Neural progenitor cell (in vitro differentiated cells): ENCODE measurements around the gene LDHD. TPM values are rescaled to one million over a fixed set of nuclear protein-coding genes. Genes with fewer than 3 reads are reported as not detected.

Experiments
- DNase-seq: peaks from one replicate; pipeline ENCODE4 v3.0.0-alpha.2; 2016; ENCODE audit warnings: low spot score
- H2AFZ ChIP-seq: fragments of 200-600 bp; sonication (generic); replicated peaks from 2 replicates; pipeline ENCODE4 v1.6.1; 2016; ENCODE audit warnings: antibody characterized with exemption
- H3F3A ChIP-seq: fragments of 200-600 bp; sonication (generic); 2 replicates; pipeline ENCODE4 v1.6.1; 2016; ENCODE audit warnings: antibody characterized with exemption, low read depth
- H3K27ac ChIP-seq: fragments of 200-600 bp; sonication (generic); 2 replicates; pipeline ENCODE4 v1.5.1; 2016; ENCODE audit warnings: mild to moderate bottlenecking
- H3K27me3 ChIP-seq: fragments of 200-600 bp; sonication (generic); 2 replicates; pipeline ENCODE4 v1.6.1; 2016; ENCODE audit warnings: mild to moderate bottlenecking, moderate library complexity
- H3K36me3 ChIP-seq: fragments of 200-600 bp; sonication (generic); 2 replicates; pipeline ENCODE4 v1.5.1; 2016
- H3K4me1 ChIP-seq: fragments of 200-600 bp; sonication (generic); 2 replicates; pipeline ENCODE4 v1.6.1; 2016; ENCODE audit warnings: mixed run types
- H3K4me2 ChIP-seq: fragments of 200-600 bp; sonication (generic); 2 replicates; pipeline ENCODE4 v1.6.1; 2016
- H3K4me3 ChIP-seq: fragments of 200-600 bp; sonication (generic); 2 replicates; pipeline ENCODE4 v1.5.1; 2016
- H3K79me2 ChIP-seq: fragments of 200-600 bp; sonication (generic); 2 replicates; pipeline ENCODE4 v1.6.1; 2016; ENCODE audit warnings: low read depth
- H3K9ac ChIP-seq: fragments of 200-600 bp; sonication (generic); 2 replicates; pipeline ENCODE4 v1.6.1; 2016
- H3K9me3 ChIP-seq: fragments of 200-600 bp; sonication (generic); 2 replicates; pipeline ENCODE4 v1.5.1; 2016; ENCODE audit warnings: low read depth
- H4K20me1 ChIP-seq: fragments of 200-600 bp; sonication (generic); 2 replicates; pipeline ENCODE4 v1.6.1; 2016; ENCODE audit warnings: low read depth
- H3K27ac Mint-ChIP-seq: 3 replicates; pipeline ENCODE4 v1.8.0; 2021; ENCODE audit warnings: mixed read lengths
- H3K27me3 Mint-ChIP-seq: 2 replicates; pipeline ENCODE4 v1.8.0; 2022; ENCODE audit warnings: low read depth, mild to moderate bottlenecking, inconsistent platforms, moderate library complexity, mixed read lengths; ENCODE audit not compliant: insufficient read depth
- H3K36me3 Mint-ChIP-seq: 3 replicates; pipeline ENCODE4 v1.8.0; 2021; ENCODE audit warnings: mixed read lengths
- H3K4me1 Mint-ChIP-seq: 3 replicates; pipeline ENCODE4 v1.8.0; 2021; ENCODE audit warnings: mixed read lengths
- H3K4me3 Mint-ChIP-seq: 3 replicates; pipeline ENCODE4 v1.8.0; 2021; ENCODE audit warnings: mild to moderate bottlenecking, moderate library complexity, mixed read lengths
- H3K9me3 Mint-ChIP-seq: 3 replicates; pipeline ENCODE4 v1.8.0; 2020; ENCODE audit warnings: mixed read lengths
- CTCF ChIP-seq: fragments of 200-600 bp; sonication (generic); IDR thresholded peaks from 2 replicates; pipeline ENCODE4 v1.5.1; 2017; ENCODE audit warnings: antibody characterized with exemption, mild to moderate bottlenecking
- EZH2 ChIP-seq: fragments of 200-600 bp; sonication (generic); IDR thresholded peaks from 2 replicates; pipeline ENCODE4 v1.6.1; 2017; ENCODE audit warnings: antibody characterized with exemption, mild to moderate bottlenecking, moderate library complexity
- EZH2phosphoT487 ChIP-seq: fragments of 200-600 bp; sonication (generic); IDR thresholded peaks from 2 replicates; pipeline ENCODE4 v1.6.1; 2017; ENCODE audit warnings: antibody characterized with exemption
- total RNA-seq: library from RNA; depleted of rRNA; stranded (reverse); fragments of >200 nt; gene quantifications from 2 replicates; pipeline ENCODE4 v1.2.3, GENCODE V29; 2015; ENCODE audit warnings: low replicate concordance

The LDHD gene
- total RNA-seq, 1 donor from 2014 or later, result 0.60 TPM

DNA sequence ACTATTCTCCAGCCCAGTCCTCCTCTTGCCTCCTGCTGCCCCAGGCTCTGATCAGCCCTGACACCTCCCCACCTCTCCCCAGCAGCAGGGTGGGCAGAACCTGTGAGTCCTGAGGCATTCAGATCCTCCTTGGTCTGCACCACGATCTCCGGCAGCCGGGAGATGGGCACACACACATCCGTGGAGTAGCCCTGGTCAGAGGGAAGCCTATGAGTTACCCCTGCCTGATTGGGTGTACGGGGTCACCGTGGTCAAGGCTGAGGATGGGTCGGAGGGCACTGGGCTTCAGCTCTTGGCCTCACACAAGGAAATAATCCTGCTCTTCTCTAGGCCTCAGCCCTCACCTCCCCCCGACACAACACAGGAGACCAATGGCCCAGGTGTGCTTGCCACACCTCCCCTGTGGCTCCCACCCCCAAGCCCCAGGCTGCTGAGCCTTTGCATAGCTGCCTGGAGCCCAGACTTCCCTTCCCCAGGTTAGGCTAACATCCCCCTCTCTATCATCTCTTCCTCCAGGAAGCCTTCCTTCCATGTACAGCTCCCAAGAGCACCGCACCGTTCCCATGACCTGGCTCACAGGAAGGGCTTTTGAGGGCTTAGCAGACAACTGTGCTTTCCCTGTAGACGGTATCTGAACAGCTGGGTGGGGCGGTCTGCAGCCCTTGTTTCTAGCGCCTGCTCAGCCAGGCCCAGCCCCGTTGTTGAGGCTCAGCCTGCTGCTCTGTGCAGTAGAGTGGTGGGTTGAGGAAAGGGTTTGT lies 3.7 kb downstream of the LDHD start:
- H3K9me3 Mint-ChIP-seq, result no peaks in the 10 kb centered on the region
- DNase-seq, result no peak
- peak overlapping the region; percentile 31 for H3K4me3 Mint-ChIP-seq
- H3K36me3 Mint-ChIP-seq, result no peaks in the 10 kb centered on the region
- TF ChIP-seq EZH2 (no peak), CTCF (no peak), EZH2phosphoT487 (no peak)
- H3K4me1 Mint-ChIP-seq, result peaks cover 41% of the 10 kb centered on the region
- no peak overlapping the region for H3K9ac ChIP-seq
- H3K4me1 ChIP-seq, result peaks cover 20% of the 10 kb centered on the region
- H4K20me1 ChIP-seq, result peaks cover 22% of the 10 kb centered on the region
- peak overlapping the region; percentile 84 for H3K27ac Mint-ChIP-seq
- no peaks in the 10 kb centered on the region for H3K79me2 ChIP-seq
- no peak overlapping the region for H2AFZ ChIP-seq
- peaks cover 5% of the 10 kb centered on the region for H3K27me3 Mint-ChIP-seq
- peaks cover 37% of the 10 kb centered on the region for H3F3A ChIP-seq
- H3K27ac ChIP-seq, result no peak overlapping the region
- H3K9me3 ChIP-seq, result no peaks in the 10 kb centered on the region
- no peak overlapping the region for H3K4me3 ChIP-seq
- no peaks in the 10 kb centered on the region for H3K36me3 ChIP-seq
- H3K27me3 ChIP-seq, result no peaks in the 10 kb centered on the region
- no peak overlapping the region for H3K4me2 ChIP-seq

DNA sequence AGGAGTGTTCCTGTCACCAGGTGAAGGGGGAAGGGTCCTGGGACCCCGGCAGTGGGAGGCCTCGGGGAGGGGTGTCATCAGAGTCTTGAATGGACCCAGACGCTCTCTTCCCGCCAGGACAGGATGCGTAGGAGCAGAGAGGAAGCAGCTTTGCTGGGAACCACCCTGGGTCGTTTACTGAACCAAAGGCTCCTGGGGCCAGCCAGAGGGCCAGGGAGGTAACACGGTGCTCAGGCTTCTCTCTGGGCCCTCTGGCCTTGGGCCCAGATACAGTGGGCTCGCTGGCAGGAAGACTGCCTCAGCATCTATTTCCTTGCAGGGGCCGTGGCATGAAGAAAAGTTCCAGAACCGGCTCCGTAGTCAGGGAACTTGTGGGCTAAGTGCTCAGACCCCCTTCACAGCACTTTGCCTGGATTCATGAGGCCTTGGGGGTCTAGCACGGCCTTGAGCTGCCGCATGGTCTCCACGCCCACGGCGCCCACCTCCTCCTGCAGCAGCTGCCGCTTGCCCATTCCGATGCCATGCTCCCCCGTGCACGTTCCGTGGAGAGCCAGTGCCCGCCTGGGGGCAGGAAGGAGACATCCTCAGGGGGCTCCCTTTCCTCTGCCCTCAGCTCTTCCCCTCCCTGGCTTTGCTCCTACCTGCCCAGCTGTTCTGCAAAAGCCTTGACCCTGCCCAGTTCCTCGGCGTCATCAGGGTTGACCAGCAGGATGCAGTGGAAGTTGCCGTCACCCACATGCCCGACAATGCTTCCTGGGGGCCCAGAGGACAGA lies 4.4 kb downstream of the LDHD start:
- H3K36me3 ChIP-seq, result no peaks in the 10 kb centered on the region
- no peak for DNase-seq
- H3K9ac ChIP-seq, result no peak overlapping the region
- H3K4me1 Mint-ChIP-seq, result peaks cover 43% of the 10 kb centered on the region
- H3K27ac Mint-ChIP-seq, result peak overlapping the region; percentile 53
- H3K27ac ChIP-seq, result no peak overlapping the region
- no peaks in the 10 kb centered on the region for H3K27me3 ChIP-seq
- no peaks in the 10 kb centered on the region for H3K79me2 ChIP-seq
- H3K27me3 Mint-ChIP-seq, result peaks cover 5% of the 10 kb centered on the region
- no peak overlapping the region for H3K4me3 ChIP-seq
- no peak overlapping the region for H3K4me3 Mint-ChIP-seq
- no peak for TF ChIP-seq EZH2phosphoT487
- no peaks in the 10 kb centered on the region for H3K9me3 Mint-ChIP-seq
- no peaks in the 10 kb centered on the region for H3K9me3 ChIP-seq
- H3F3A ChIP-seq, result peaks cover 36% of the 10 kb centered on the region
- no peak overlapping the region for H2AFZ ChIP-seq
- H4K20me1 ChIP-seq, result peaks cover 22% of the 10 kb centered on the region
- H3K36me3 Mint-ChIP-seq, result no peaks in the 10 kb centered on the region
- no peak overlapping the region for H3K4me2 ChIP-seq
- H3K4me1 ChIP-seq, result peaks cover 20% of the 10 kb centered on the region

DNA sequence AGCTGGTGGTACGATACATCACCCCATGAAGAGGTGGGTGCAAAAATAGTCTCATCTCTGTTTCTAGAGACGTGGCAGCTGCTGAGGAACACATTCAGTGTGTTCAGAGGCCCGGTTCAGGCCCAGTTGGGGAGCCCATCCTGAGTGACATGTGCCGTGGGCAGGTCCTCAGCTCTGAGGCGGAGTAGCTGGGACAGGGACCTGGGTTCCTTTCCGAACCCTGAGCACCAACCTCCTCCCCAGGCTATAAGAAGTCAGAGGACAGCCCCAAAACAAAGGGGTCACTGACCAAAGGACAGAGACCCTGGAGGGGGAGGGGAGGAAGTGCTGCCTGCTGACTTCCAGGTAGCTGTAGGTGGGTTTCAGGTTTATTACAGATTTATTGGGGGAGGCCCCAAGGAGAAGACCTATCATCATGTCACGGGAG lies 5.1 kb downstream of the LDHD start:
- peaks cover 22% of the 10 kb centered on the region for H3K4me1 ChIP-seq
- no peak overlapping the region for H3K4me2 ChIP-seq
- no peak overlapping the region for H3K27ac ChIP-seq
- peaks cover 45% of the 10 kb centered on the region for H3K4me1 Mint-ChIP-seq
- peak overlapping the region; percentile 53 for H3K27ac Mint-ChIP-seq
- H3K9me3 Mint-ChIP-seq, result no peaks in the 10 kb centered on the region
- H3K79me2 ChIP-seq, result no peaks in the 10 kb centered on the region
- H3K27me3 Mint-ChIP-seq, result peaks cover 5% of the 10 kb centered on the region
- H3F3A ChIP-seq, result peaks cover 29% of the 10 kb centered on the region
- TF ChIP-seq EZH2phosphoT487 (no peak), EZH2 (no peak), CTCF (no peak)
- H3K36me3 ChIP-seq, result no peaks in the 10 kb centered on the region
- peaks cover 25% of the 10 kb centered on the region for H4K20me1 ChIP-seq
- H3K27me3 ChIP-seq, result no peaks in the 10 kb centered on the region
- no peak overlapping the region for H3K4me3 ChIP-seq
- H3K4me3 Mint-ChIP-seq, result no peak overlapping the region
- H3K36me3 Mint-ChIP-seq, result no peaks in the 10 kb centered on the region
- no peaks in the 10 kb centered on the region for H3K9me3 ChIP-seq
- no peak overlapping the region for H2AFZ ChIP-seq
- DNase-seq, result no peak
- H3K9ac ChIP-seq, result no peak overlapping the region
